Right renal cortex interstitium (tissue), 3 donors: Measurements from ENCODE around the gene KCNG2. TPM values are rescaled to one million over a fixed set of nuclear protein-coding genes. Genes with fewer than 3 reads are reported as not detected.
"Not testable (repeated sequence)": the region's sequence is repeated elsewhere in the genome, so short reads cannot be mapped to it uniquely, and the experiment has no call there.

Source experiments
- DNase-seq, 3 donors: peaks; one replicate each; pipeline ENCODE4 v3.0.0-alpha.2; 2013; ENCODE audit warnings: low read depth in 3 of 3, low spot score in 2 of 3
- polyA plus RNA-seq, 3 donors: library from polyadenylated mRNA; unstranded; fragments of 120-200 nt; gene quantifications; one replicate each; pipeline ENCODE4 v1.2.1, GENCODE V29; 2013; ENCODE audit not compliant: insufficient read length in 3 of 3

Gene KCNG2
- polyA plus RNA-seq, result under 1 TPM in 2 of 3 donors, not detected in 1; 0.15 to 0.17 TPM

- no peak for DNase-seq
Observed at GRCh38 chr18:79797518-79798345, at the start of gene KCNG2. TSS of gene KCNG2 (plus strand) at chr18:79797938. CDS start at chr18:79863668, 65,730 bp downstream.

GRCh38 chr18:79748321-79749180, 49.2 kb upstream of the KCNG2 start:
- DNase-seq, result no peak

- peak; percentile 36 to 41 (median 41) for DNase-seq
Observed at GRCh38 chr18:79749251-79750191, 48.2 kb upstream of the KCNG2 start.

- no peak for DNase-seq
Observed at GRCh38 chr18:79750980-79751571, 46.7 kb upstream of the KCNG2 start.

- not testable (repeated sequence) for DNase-seq
Observed at GRCh38 chr18:79751918-79752578, 45.7 kb upstream of the KCNG2 start.

- not testable (repeated sequence) for DNase-seq
Observed at GRCh38 chr18:79752946-79753345, 44.8 kb upstream of the KCNG2 start.

GRCh38 chr18:79753391-79753851, 44.3 kb upstream of the KCNG2 start:
- DNase-seq, result no peak

- no peak for DNase-seq
Observed at GRCh38 chr18:79754022-79754761, 43.5 kb upstream of the KCNG2 start.

GRCh38 chr18:79754831-79755351, 42.8 kb upstream of the KCNG2 start:
- no peak for DNase-seq

- no peak for DNase-seq
Observed at GRCh38 chr18:79755496-79756142, 42.1 kb upstream of the KCNG2 start.

- DNase-seq, result no peak
Observed at GRCh38 chr18:79756143-79756500, 41.6 kb upstream of the KCNG2 start.

GRCh38 chr18:79756826-79757225, 40.9 kb upstream of the KCNG2 start:
- DNase-seq, result no peak

GRCh38 chr18:79760348-79760747, 37.4 kb upstream of the KCNG2 start:
- DNase-seq, result no peak

GRCh38 chr18:79760881-79761280, 36.9 kb upstream of the KCNG2 start:
- DNase-seq, result no peak

GRCh38 chr18:79763407-79763806, 34.3 kb upstream of the KCNG2 start:
- no peak for DNase-seq

- DNase-seq, result no peak
Observed at GRCh38 chr18:79764131-79764530, 33.6 kb upstream of the KCNG2 start.

GRCh38 chr18:79765491-79766245, 32.1 kb upstream of the KCNG2 start:
- DNase-seq, result no peak
